SK-N-SH (cell line): ENCODE data around the gene NFKB1. TPM values are rescaled to one million over a fixed set of nuclear protein-coding genes. Genes with fewer than 3 reads are reported as not detected.

Experiments
- CTCF ChIA-PET: fragments of 300-600, 350-600 bp; formaldehyde crosslinking; extraction: SDS; loops from one replicate; lab custom pipeline; 2021; lab: Yijun Ruan, JAX
- POLR2A ChIA-PET: fragments of 350-600 bp; sonication (Branson Sonifier 250); formaldehyde crosslinking; extraction: SDS; loops from one replicate; lab custom pipeline; 2020; ENCODE audit warnings: antibody characterized with exemption, inconsistent platforms; lab: Yijun Ruan, JAX
- DNase-seq: peaks from one replicate; pipeline ENCODE4 v3.0.0; 2012
- H2AFZ ChIP-seq: fragments of 200-600 bp; sonication (generic); 2 replicates; pipeline ENCODE4 v1.8.1; 2016; ENCODE audit warnings: antibody characterized with exemption, mild to moderate bottlenecking, low read depth
- H3F3A ChIP-seq: fragments of 200-600 bp; sonication (generic); replicated peaks from 2 replicates; pipeline ENCODE3; 2016; ENCODE audit warnings: antibody characterized with exemption, mild to moderate bottlenecking; ENCODE audit not compliant: insufficient read depth
- H3K27ac ChIP-seq, 2 experiments: fragments of 200-500 bp in 1 of 2; fragments of 200-600 bp in 1 of 2; sonication (Bioruptor generic) in 1 of 2; sonication (generic), shearing (Covaris generic) in 1 of 2; 2 replicates each; pipeline versions ENCODE4 v1.5.1 to v1.6.1; 2014 to 2016; ENCODE audit warnings: low read depth in 2 of 2, inconsistent platforms in 1 of 2, low read length in 1 of 2, mild to moderate bottlenecking in 1 of 2, mixed read lengths in 1 of 2
- H3K27me3 ChIP-seq: fragments of 200-600 bp; sonication (generic), shearing (Covaris generic); 2 replicates; pipeline ENCODE4 v1.6.1; 2016; ENCODE audit warnings: mixed run types; ENCODE audit not compliant: insufficient read depth
- H3K36me3 ChIP-seq, 2 experiments: fragments of 200-500 bp in 1 of 2; fragments of 200-600 bp in 1 of 2; sonication (Bioruptor generic) in 1 of 2; sonication (generic) in 1 of 2; replicated peaks in 1 of 2; 2 replicates each; pipeline versions ENCODE3 to v1.5.1; 2014 to 2016; ENCODE audit warnings: low read length in 1 of 2, mild to moderate bottlenecking in 1 of 2; ENCODE audit not compliant: insufficient read depth in 2 of 2, control insufficient read depth in 1 of 2
- H3K4me1 ChIP-seq, 2 experiments: fragments of 200-500 bp in 1 of 2; fragments of 200-600 bp in 1 of 2; sonication (Bioruptor generic) in 1 of 2; sonication (generic), shearing (Covaris generic) in 1 of 2; 2 replicates each; pipeline versions ENCODE4 v1.5.1 to v1.6.1; 2014 to 2016; ENCODE audit warnings: low read depth in 1 of 2, low read length in 1 of 2, mixed run types in 1 of 2; ENCODE audit not compliant: insufficient read depth in 2 of 2, control insufficient read depth in 1 of 2
- H3K4me2 ChIP-seq: fragments of 200-600 bp; sonication (generic), shearing (Covaris generic); 2 replicates; pipeline ENCODE4 v1.6.1; 2017; ENCODE audit warnings: mixed run types
- H3K4me3 ChIP-seq, 2 experiments: fragments of 200-500 bp in 1 of 2; fragments of 200-600 bp in 1 of 2; sonication (Bioruptor generic) in 1 of 2; sonication (generic), shearing (Covaris generic) in 1 of 2; 2 replicates each; pipeline versions ENCODE4 v1.5.1 to v1.8.1; 2014 to 2016; ENCODE audit warnings: low read depth in 2 of 2, inconsistent platforms in 1 of 2, low read length in 1 of 2, mild to moderate bottlenecking in 1 of 2, mixed read lengths in 1 of 2, moderate library complexity in 1 of 2
- H3K79me2 ChIP-seq: fragments of 200-600 bp; sonication (generic); 2 replicates; pipeline ENCODE4 v1.8.1; 2017; ENCODE audit warnings: mild to moderate bottlenecking; ENCODE audit not compliant: insufficient read depth
- H3K9ac ChIP-seq: fragments of 200-600 bp; sonication (generic); 2 replicates; pipeline ENCODE4 v1.6.1; 2017; ENCODE audit warnings: mixed run types
- H3K9me2 ChIP-seq: fragments of 200-600 bp; sonication (generic); 2 replicates; pipeline ENCODE4 v1.6.1; 2017; ENCODE audit warnings: mixed run types
- H3K9me3 ChIP-seq: fragments of 200-600 bp; sonication (generic); 2 replicates; pipeline ENCODE4 v1.6.1; 2017; ENCODE audit warnings: mixed run types, mild to moderate bottlenecking, moderate library complexity
- H4K20me1 ChIP-seq: fragments of 200-600 bp; sonication (generic); 2 replicates; pipeline ENCODE4 v1.6.1; 2017; ENCODE audit warnings: mild to moderate bottlenecking, mixed run types; ENCODE audit not compliant: insufficient read depth
- MXI1 ChIP-seq: IDR thresholded peaks from 2 replicates; pipeline ENCODE4 v1.6.1; 2012; ENCODE audit warnings: mild to moderate bottlenecking, low read depth, low read length, improper control_type of control experiment
- NFIC ChIP-seq: IDR thresholded peaks from 2 replicates; pipeline ENCODE4 v1.4.0; 2012; ENCODE audit warnings: borderline replicate concordance
- POLR2AphosphoS5 ChIP-seq: IDR thresholded peaks from 2 replicates; pipeline ENCODE4 v1.6.1; 2012; ENCODE audit warnings: low read depth, low read length
- RAD21 ChIP-seq: IDR thresholded peaks from 2 replicates; pipeline ENCODE4 v1.6.1; 2012; ENCODE audit warnings: mild to moderate bottlenecking, low read length
- RCOR1 ChIP-seq: fragments of 150-350 bp; IDR thresholded peaks from 2 replicates; pipeline ENCODE4 v1.6.1; 2017; ENCODE audit warnings: antibody characterized with exemption, low read length
- RXRA ChIP-seq: IDR thresholded peaks from 2 replicates; pipeline ENCODE4 v1.4.0; 2012; ENCODE audit warnings: low read depth, mild to moderate bottlenecking, borderline replicate concordance
- SMC3 ChIP-seq: IDR thresholded peaks from 2 replicates; pipeline ENCODE4 v1.6.1; 2012; ENCODE audit warnings: low read depth, low read length, improper control_type of control experiment
- TAF1 ChIP-seq: IDR thresholded peaks from 2 replicates; pipeline ENCODE4 v1.6.1; 2012; ENCODE audit warnings: low read depth, mild to moderate bottlenecking, low read length, moderate library complexity, borderline replicate concordance
- TCF12 ChIP-seq: IDR thresholded peaks from 2 replicates; pipeline ENCODE4 v1.4.0; 2012
- TEAD4 ChIP-seq: IDR thresholded peaks from 2 replicates; pipeline ENCODE4 v1.4.0; 2012; ENCODE audit warnings: mild to moderate bottlenecking, borderline replicate concordance; ENCODE audit not compliant: insufficient read depth
- WGBS: methylation state at CpG from one replicate; pipeline ENCODE4 v1.1.6; 2017; ENCODE audit warnings: low lambda C conversion rate; 5-methylcytosine and 5-hydroxymethylcytosine counted together
- polyA plus RNA-seq, 3 experiments: library from polyadenylated mRNA; depleted of rRNA; stranded (reverse); fragments of >200 nt; gene quantifications; 2 replicates each; pipeline ENCODE4 v1.2.3, GENCODE V29; 2012
- TF ChIP-seq, protein P1 (sequence below): IDR thresholded peaks from 2 replicates; pipeline ENCODE4 v1.6.1; 2012; ENCODE audit warnings: mild to moderate bottlenecking, low read depth, low read length, moderate library complexity
- TF ChIP-seq, protein P2 (sequence below): IDR thresholded peaks from 2 replicates; pipeline ENCODE4; 2012
- TF ChIP-seq, protein P3 (sequence below): IDR thresholded peaks from 2 replicates; pipeline ENCODE4 v1.4.0; 2012; ENCODE audit warnings: low read depth, borderline replicate concordance
- TF ChIP-seq, protein P4 (sequence below): fragments of 150-350 bp; IDR thresholded peaks from 2 replicates; pipeline ENCODE4 v1.6.1; 2017; ENCODE audit warnings: antibody characterized with exemption, low read length, low read depth, borderline replicate concordance
- TF ChIP-seq, protein P5 (sequence below): fragments of 150-350 bp; IDR thresholded peaks from 2 replicates; pipeline ENCODE4 v1.6.1; 2016; ENCODE audit warnings: mild to moderate bottlenecking, low read depth, low read length

The NFKB1 gene
- polyA plus RNA-seq, 1 of the 3 experiments (the other 2 are of a cell fraction), result 14.1 TPM

DNA sequence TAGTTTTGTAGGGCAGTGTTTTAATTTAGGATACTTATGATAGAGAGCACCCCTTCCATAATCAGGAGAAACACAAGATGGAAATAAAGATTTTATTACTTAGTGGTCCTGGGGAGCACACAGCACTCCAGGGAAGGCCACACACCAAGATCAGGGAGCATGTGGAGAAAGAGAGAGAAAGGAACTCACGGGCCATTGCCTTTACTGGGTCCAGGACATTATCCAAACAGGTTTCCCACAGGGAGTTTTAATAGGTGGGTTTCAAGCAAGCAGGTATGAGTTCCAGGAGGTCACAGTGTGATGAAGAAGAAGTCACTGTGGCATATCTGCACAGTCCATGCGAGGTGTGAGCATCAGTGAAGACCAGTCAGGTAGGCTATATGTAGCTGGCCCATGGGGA, 46.8 kb downstream of the NFKB1 start:
- DNase-seq, result no peak
- TF ChIP-seq POLR2AphosphoS5 (no peak), RCOR1 (no peak), TAF1 (no peak), SMC3 (no peak), TCF12 (no peak), MXI1 (no peak), TEAD4 (no peak), RAD21 (no peak), RXRA (no peak), NFIC (no peak)
- TF ChIP-seq, protein P1, sequence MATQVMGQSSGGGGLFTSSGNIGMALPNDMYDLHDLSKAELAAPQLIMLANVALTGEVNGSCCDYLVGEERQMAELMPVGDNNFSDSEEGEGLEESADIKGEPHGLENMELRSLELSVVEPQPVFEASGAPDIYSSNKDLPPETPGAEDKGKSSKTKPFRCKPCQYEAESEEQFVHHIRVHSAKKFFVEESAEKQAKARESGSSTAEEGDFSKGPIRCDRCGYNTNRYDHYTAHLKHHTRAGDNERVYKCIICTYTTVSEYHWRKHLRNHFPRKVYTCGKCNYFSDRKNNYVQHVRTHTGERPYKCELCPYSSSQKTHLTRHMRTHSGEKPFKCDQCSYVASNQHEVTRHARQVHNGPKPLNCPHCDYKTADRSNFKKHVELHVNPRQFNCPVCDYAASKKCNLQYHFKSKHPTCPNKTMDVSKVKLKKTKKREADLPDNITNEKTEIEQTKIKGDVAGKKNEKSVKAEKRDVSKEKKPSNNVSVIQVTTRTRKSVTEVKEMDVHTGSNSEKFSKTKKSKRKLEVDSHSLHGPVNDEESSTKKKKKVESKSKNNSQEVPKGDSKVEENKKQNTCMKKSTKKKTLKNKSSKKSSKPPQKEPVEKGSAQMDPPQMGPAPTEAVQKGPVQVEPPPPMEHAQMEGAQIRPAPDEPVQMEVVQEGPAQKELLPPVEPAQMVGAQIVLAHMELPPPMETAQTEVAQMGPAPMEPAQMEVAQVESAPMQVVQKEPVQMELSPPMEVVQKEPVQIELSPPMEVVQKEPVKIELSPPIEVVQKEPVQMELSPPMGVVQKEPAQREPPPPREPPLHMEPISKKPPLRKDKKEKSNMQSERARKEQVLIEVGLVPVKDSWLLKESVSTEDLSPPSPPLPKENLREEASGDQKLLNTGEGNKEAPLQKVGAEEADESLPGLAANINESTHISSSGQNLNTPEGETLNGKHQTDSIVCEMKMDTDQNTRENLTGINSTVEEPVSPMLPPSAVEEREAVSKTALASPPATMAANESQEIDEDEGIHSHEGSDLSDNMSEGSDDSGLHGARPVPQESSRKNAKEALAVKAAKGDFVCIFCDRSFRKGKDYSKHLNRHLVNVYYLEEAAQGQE, result no peak
- TF ChIP-seq, protein P2, sequence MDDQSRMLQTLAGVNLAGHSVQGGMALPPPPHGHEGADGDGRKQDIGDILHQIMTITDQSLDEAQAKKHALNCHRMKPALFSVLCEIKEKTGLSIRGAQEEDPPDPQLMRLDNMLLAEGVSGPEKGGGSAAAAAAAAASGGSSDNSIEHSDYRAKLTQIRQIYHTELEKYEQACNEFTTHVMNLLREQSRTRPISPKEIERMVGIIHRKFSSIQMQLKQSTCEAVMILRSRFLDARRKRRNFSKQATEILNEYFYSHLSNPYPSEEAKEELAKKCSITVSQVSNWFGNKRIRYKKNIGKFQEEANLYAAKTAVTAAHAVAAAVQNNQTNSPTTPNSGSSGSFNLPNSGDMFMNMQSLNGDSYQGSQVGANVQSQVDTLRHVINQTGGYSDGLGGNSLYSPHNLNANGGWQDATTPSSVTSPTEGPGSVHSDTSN, result no peak
- TF ChIP-seq, protein P3, sequence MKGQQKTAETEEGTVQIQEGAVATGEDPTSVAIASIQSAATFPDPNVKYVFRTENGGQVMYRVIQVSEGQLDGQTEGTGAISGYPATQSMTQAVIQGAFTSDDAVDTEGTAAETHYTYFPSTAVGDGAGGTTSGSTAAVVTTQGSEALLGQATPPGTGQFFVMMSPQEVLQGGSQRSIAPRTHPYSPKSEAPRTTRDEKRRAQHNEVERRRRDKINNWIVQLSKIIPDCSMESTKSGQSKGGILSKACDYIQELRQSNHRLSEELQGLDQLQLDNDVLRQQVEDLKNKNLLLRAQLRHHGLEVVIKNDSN, result no peak
- TF ChIP-seq, protein P4, sequence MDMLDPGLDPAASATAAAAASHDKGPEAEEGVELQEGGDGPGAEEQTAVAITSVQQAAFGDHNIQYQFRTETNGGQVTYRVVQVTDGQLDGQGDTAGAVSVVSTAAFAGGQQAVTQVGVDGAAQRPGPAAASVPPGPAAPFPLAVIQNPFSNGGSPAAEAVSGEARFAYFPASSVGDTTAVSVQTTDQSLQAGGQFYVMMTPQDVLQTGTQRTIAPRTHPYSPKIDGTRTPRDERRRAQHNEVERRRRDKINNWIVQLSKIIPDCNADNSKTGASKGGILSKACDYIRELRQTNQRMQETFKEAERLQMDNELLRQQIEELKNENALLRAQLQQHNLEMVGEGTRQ, result no peak
- TF ChIP-seq, protein P5, sequence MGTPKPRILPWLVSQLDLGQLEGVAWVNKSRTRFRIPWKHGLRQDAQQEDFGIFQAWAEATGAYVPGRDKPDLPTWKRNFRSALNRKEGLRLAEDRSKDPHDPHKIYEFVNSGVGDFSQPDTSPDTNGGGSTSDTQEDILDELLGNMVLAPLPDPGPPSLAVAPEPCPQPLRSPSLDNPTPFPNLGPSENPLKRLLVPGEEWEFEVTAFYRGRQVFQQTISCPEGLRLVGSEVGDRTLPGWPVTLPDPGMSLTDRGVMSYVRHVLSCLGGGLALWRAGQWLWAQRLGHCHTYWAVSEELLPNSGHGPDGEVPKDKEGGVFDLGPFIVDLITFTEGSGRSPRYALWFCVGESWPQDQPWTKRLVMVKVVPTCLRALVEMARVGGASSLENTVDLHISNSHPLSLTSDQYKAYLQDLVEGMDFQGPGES, result no peak
- Histone ChIP-seq H3K36me3 (peaks cover 0 to 7% of the 10 kb centered on the region in 2 experiments), H3F3A (no peaks in the 10 kb centered on the region), H3K27ac (no peak overlapping the region), H3K27me3 (no peaks in the 10 kb centered on the region), H3K79me2 (no peaks in the 10 kb centered on the region), H3K4me3 (no peak overlapping the region), H2AFZ (no peak overlapping the region), H3K9me3 (no peaks in the 10 kb centered on the region), H4K20me1 (no peaks in the 10 kb centered on the region), H3K9me2 (no peaks in the 10 kb centered on the region), H3K4me1 (peaks cover 2 to 9% of the 10 kb centered on the region in 2 experiments; a peak in 3 of 4 replicates), H3K9ac (no peak overlapping the region), H3K4me2 (no peak overlapping the region)
- WGBS, result 92% methylated on average over 2 of the region's 2 CpGs
- CTCF ChIA-PET, result no interaction called here
- POLR2A ChIA-PET, result no interaction called here
